ACC112 (cell line): Measurements from ENCODE around the gene BLMH.

ENCODE experiments used
- H2AFZ ChIP-seq: fragments of 200-600 bp; sonication (generic); one replicate; pipeline ENCODE4 v1.6.0; 2017; ENCODE audit warnings: antibody characterized with exemption, low read length; ENCODE audit not compliant: unreplicated experiment
- H3K27ac ChIP-seq: fragments of 200-600 bp; sonication (generic); 2 replicates; pipeline ENCODE4 v1.5.1; 2014; ENCODE audit warnings: low read depth, mild to moderate bottlenecking, antibody characterized with exemption, low read length, moderate library complexity
- H3K27me3 ChIP-seq: fragments of 200-600 bp; sonication (generic); 2 replicates; pipeline ENCODE4 v1.6.1; 2014; ENCODE audit warnings: mild to moderate bottlenecking, antibody characterized with exemption, low read length, moderate library complexity, mixed read lengths; ENCODE audit not compliant: insufficient read depth
- H3K36me3 ChIP-seq: fragments of 200-600 bp; sonication (generic); 2 replicates; pipeline ENCODE4 v1.6.1; 2016; ENCODE audit warnings: mild to moderate bottlenecking, antibody characterized with exemption, low read length, moderate library complexity, mixed read lengths; ENCODE audit not compliant: insufficient read depth
- H3K4me1 ChIP-seq: fragments of 200-600 bp; sonication (generic); one replicate; pipeline ENCODE4 v1.6.1; 2016; ENCODE audit warnings: low read length, mixed read lengths; ENCODE audit not compliant: insufficient read depth, unreplicated experiment, control insufficient read depth
- H3K4me3 ChIP-seq: fragments of 200-600 bp; sonication (generic); 2 replicates; pipeline ENCODE4 v1.5.1; 2014; ENCODE audit warnings: mild to moderate bottlenecking, low read depth, low read length
- H3K79me2 ChIP-seq: fragments of 200-600 bp; sonication (generic); one replicate; pipeline ENCODE4 v1.6.0; 2016; ENCODE audit warnings: low read length; ENCODE audit not compliant: control insufficient read depth, unreplicated experiment, insufficient read depth

BLMH gene

GRCh38 chr17:30219315-30219714, 72.4 kb downstream of the BLMH start:
- Histone ChIP-seq H3K4me3 (no peak overlapping the region), H3K27me3 (peaks cover 7% of the 10 kb centered on the region; the same call in 1 of the 2 replicates), H3K36me3 (no peaks in the 10 kb centered on the region), H3K27ac (no peak overlapping the region), H3K79me2 (no peaks in the 10 kb centered on the region), H3K4me1 (no peaks in the 10 kb centered on the region), H2AFZ (no peak overlapping the region)

- H3K27me3 ChIP-seq: peaks cover 7% of the 10 kb centered on the region; the same call in 1 of the 2 replicates
- H3K79me2 ChIP-seq: no peaks in the 10 kb centered on the region
- no peaks in the 10 kb centered on the region for H3K4me1 ChIP-seq
- no peak overlapping the region for H3K4me3 ChIP-seq
- no peaks in the 10 kb centered on the region for H3K36me3 ChIP-seq
- H3K27ac ChIP-seq: no peak overlapping the region
- H2AFZ ChIP-seq: no peak overlapping the region
Measured at GRCh38 chr17:30218799-30219198, 72.9 kb downstream of the BLMH start.

DNA sequence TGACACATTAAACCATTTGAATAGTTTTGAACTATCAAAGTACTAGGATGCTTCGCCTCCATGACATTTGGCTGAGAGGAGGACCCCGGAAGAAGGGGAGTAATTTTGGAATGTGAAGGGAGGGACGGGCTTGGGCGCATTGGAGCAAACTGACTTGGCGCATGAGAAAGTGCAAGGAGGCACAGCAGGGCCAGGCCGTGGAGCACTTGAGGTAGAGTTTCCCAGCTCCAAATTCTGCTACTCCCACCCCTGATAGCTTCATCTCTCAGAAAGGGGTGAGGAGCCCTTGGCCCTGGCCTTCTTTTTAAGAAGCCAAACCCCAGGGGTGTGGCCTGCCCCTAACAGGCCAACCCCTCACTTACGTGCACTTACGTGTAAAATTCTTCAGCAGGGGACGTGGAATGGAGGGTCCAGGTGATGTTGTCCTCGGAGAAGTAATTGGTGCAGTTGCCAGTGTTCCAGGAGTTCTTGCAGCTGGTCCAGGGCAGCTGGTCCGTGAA, 73.9 kb downstream of the BLMH start:
- no peak overlapping the region for H2AFZ ChIP-seq
- H3K4me3 ChIP-seq: no peak overlapping the region
- H3K4me1 ChIP-seq: no peaks in the 10 kb centered on the region
- no peaks in the 10 kb centered on the region for H3K36me3 ChIP-seq
- no peaks in the 10 kb centered on the region for H3K79me2 ChIP-seq
- no peak overlapping the region for H3K27ac ChIP-seq
- peaks cover 7% of the 10 kb centered on the region; the same call in 1 of the 2 replicates for H3K27me3 ChIP-seq

DNA sequence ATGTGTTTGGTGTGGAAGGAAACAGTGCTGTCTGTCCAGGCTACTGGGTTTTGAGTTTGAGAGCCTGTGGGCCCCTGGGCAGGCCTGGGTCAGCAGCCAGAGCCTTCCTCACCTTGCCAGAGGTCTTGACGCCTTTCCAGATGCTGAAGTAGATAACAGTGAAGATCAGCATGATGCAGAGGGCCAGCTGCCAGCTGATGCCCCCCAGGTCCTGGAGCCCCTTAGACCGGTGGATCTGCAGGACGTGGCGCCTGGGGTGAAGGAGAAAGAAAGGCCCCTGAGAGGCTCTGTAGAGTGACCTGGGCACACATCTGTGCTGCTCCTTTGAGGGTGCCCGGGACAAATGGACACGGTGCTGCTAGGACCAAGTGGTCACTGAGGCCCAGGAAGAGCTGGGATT, 74.7 kb downstream of the BLMH start:
- Histone ChIP-seq H3K27me3 (peaks cover 6% of the 10 kb centered on the region; the same call in 1 of the 2 replicates), H3K27ac (no peak overlapping the region)

GRCh38 chr17:30212750-30213149, 79.0 kb downstream of the BLMH start:
- H3K36me3 ChIP-seq: no peaks in the 10 kb centered on the region
- no peaks in the 10 kb centered on the region for H3K27me3 ChIP-seq
- no peak overlapping the region for H2AFZ ChIP-seq
- no peak overlapping the region for H3K4me3 ChIP-seq
- H3K27ac ChIP-seq: no peak overlapping the region
- H3K4me1 ChIP-seq: no peaks in the 10 kb centered on the region
- H3K79me2 ChIP-seq: no peaks in the 10 kb centered on the region

More for the DNA sequence above, 74.7 kb downstream of the BLMH start:
- Histone ChIP-seq H3K79me2 (no peaks in the 10 kb centered on the region), H2AFZ (no peak overlapping the region), H3K36me3 (no peaks in the 10 kb centered on the region), H3K4me3 (no peak overlapping the region), H3K4me1 (no peaks in the 10 kb centered on the region)

- H3K27ac ChIP-seq: no peak overlapping the region
- H3K36me3 ChIP-seq: no peaks in the 10 kb centered on the region
- no peak overlapping the region for H3K4me3 ChIP-seq
- H3K27me3 ChIP-seq: no peaks in the 10 kb centered on the region
- H2AFZ ChIP-seq: no peak overlapping the region
- no peaks in the 10 kb centered on the region for H3K4me1 ChIP-seq
- H3K79me2 ChIP-seq: no peaks in the 10 kb centered on the region
Measured at GRCh38 chr17:30211371-30211770, 80.4 kb downstream of the BLMH start.

- H3K79me2 ChIP-seq: no peaks in the 10 kb centered on the region
- H3K27me3 ChIP-seq: no peaks in the 10 kb centered on the region
- no peaks in the 10 kb centered on the region for H3K4me1 ChIP-seq
- no peak overlapping the region for H3K4me3 ChIP-seq
- H3K27ac ChIP-seq: no peak overlapping the region
- no peak overlapping the region for H2AFZ ChIP-seq
- H3K36me3 ChIP-seq: no peaks in the 10 kb centered on the region
Measured at GRCh38 chr17:30210901-30211300, 80.8 kb downstream of the BLMH start.

DNA sequence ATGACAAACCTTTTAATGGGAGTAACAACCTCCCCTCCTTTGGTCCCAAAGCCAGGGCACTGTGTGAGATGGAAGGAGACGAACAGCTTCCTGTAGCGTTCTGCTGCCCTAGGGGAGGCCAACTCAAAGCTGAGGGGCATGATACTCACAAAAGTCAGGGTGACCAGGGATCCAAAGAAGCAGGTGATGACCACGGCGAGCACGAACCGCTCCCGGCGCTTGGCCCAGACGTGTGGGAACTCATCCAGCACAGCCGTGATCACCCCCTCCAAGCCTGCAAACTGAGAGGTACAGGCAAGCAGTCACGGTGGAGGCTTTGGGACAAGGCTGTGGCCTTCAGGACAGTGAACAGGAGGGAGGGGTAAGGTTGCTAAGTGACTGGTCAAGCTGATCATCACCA, 81.4 kb downstream of the BLMH start:
- Histone ChIP-seq H3K79me2 (no peaks in the 10 kb centered on the region), H3K27ac (no peak overlapping the region), H3K27me3 (no peaks in the 10 kb centered on the region), H2AFZ (no peak overlapping the region), H3K4me3 (no peak overlapping the region), H3K4me1 (no peaks in the 10 kb centered on the region), H3K36me3 (no peaks in the 10 kb centered on the region)

- H3K27ac ChIP-seq: no peak overlapping the region
- H3K36me3 ChIP-seq: no peaks in the 10 kb centered on the region
- no peak overlapping the region for H3K4me3 ChIP-seq
- no peak overlapping the region for H2AFZ ChIP-seq
- no peaks in the 10 kb centered on the region for H3K4me1 ChIP-seq
- no peaks in the 10 kb centered on the region for H3K27me3 ChIP-seq
- H3K79me2 ChIP-seq: no peaks in the 10 kb centered on the region
Measured at GRCh38 chr17:30209930-30210329, 81.8 kb downstream of the BLMH start.

GRCh38 chr17:30208214-30208613, 83.5 kb downstream of the BLMH start:
- Histone ChIP-seq H3K79me2 (no peaks in the 10 kb centered on the region), H3K4me3 (no peak overlapping the region), H2AFZ (no peak overlapping the region), H3K4me1 (no peaks in the 10 kb centered on the region), H3K27me3 (no peaks in the 10 kb centered on the region), H3K27ac (no peak overlapping the region), H3K36me3 (no peaks in the 10 kb centered on the region)

- Histone ChIP-seq H3K4me3 (no peak overlapping the region), H3K4me1 (no peaks in the 10 kb centered on the region), H3K79me2 (no peaks in the 10 kb centered on the region), H3K36me3 (no peaks in the 10 kb centered on the region), H3K27me3 (no peaks in the 10 kb centered on the region), H2AFZ (no peak overlapping the region), H3K27ac (no peak overlapping the region)
Measured at GRCh38 chr17:30207655-30208054, 84.1 kb downstream of the BLMH start.
